Stimulated activated CD4-positive, alpha-beta T cell treated with anti-CD3 and anti-CD28 coated beads, Interleukin-1b, Interleukin-23, amount 100 ng/mL, for 1 hour (primary cell): ENCODE data around the gene SLIT3.

Experiments used
- DNase-seq, 2 donors: peaks; one replicate each; pipeline ENCODE4 v3.0.0-alpha.2; 2020; ENCODE audit warnings: low read depth in 2 of 2

Gene SLIT3

DNA sequence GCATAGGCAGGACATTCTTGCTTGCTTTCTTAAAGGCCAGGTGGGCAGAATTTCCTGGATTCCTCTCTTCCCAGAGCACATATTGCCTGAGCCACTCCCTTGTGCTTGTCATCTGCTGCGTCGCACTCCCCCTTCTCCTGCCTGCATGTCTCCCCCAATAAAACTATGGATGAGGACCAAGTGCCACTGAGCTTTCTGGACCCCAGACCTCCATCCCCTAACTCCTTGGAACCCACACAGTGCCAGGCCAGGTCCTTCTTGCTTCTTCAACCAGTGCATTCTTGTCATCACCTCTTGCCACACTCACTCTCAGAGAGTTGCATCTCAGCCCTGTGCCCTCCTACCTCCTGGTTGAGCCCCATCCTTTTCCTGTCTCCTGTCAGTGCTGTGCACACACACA, 563.9 kb downstream of the SLIT3 start:
- DNase-seq = no peak

DNA sequence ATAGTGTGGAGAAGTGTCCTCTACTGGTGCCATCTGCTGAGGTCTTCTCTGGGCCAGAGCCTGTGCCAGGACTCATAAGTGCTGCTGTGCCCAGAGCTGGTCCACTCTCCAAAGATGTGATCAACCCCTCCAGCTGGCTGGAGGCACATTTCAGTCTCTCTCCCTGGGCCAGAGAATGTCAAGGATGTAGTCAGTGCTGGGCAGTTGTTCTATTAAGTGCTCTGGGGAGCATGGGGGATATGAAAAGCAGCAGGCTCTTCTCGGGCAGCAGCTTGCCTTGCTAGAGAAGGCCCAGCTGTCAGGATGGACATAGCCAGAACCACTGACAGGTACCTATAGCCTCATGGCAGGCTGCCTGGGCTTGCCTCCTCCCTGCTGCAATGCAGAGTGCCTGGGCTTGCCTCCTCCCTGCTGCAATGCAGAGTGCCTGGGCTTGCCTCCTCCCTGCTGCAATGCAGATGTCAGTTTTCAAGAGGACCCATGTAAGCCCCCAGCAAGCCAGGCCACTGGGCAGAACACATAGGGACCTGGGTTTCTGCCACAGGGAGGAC, 564.6 kb downstream of the SLIT3 start:
- DNase-seq = no peak

DNA sequence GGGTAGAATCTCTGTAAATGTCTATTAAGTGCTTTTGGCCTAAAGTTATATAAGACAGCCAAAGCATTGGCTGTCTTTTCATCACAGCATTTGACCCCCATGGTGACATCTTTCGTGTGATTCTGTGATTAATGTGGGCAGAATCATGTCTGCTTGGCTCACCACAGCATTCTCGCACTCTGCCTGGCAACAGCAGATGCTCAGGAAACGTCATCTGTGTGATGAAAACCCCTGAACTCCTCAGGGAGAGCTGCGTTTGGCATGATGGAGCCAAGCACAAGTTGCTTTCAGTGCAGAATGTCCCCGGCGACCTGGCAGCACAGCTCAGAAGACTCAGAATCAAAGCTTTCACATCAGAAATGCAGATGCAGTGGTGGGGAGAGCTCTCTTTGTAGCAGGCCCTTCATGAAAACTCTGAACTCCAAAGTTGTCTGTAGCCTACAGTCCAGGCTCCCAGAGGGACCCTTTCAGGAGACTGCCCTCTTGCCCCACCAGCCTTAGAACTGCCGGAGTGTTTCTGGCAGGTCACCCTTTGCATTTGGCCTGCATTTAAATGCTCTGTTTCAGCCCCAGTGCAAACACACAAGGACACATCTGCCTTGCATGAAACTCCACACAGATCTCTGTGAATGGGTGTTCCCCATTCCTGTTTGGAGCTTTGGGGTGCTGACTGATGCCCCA, 566.2 kb downstream of the SLIT3 start:
- no peak for DNase-seq

- DNase-seq = no peak
Observed at GRCh38 chr5:168734119-168734518, 566.8 kb downstream of the SLIT3 start.

DNA sequence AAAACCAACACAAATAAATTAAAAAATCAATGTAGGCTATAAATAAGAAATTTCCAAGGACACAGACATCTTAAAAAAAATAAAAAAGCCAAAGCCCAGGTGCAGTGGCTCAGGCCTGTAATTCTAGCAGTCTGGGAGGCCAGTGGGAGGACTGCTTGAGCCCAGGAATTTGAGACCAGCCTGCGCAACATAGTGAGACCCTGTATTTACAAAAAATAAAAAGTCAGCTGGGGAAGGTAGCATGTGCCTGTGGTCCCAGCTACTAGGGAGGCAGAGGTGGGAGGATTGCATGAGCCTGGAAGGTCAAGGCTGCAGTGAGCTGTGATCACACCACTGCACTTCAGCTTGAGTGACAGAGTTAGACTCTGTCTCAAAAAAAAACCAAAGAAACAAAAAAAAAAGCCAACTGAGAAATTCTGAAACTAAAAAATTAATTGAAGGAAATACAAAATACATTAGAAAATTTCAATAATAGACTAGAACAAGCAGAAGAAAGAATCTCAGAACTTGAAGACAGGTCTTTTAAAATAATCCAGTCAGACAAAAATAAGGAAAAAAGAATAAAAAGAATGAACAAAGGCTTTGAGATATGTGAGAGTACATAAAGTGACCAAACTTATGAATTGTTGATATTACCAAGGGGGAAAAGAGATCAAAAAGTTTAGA, 572.3 kb downstream of the SLIT3 start:
- no peak for DNase-seq

- no peak for DNase-seq
Observed at GRCh38 chr5:168727547-168727946, 573.4 kb downstream of the SLIT3 start.

DNA sequence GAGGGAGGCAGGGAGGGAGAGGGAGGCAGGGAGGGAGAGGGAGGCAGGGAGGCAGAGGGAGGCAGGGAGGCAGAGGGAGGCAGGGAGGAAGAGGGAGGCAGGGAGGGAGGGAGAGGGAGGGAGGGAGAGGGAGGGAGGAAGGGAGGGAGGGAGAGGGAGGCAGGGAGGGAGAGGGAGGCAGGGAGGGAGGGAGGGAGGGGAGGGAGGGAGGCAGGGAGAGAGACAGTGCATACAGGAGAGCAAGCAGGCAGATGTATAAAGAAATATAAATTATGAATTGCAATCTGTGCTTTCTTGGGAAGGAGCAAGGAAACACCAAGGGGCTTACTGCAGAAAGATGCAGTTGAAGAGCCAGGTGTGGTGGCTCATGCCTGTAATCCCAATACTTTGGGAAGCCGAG, 574.6 kb downstream of the SLIT3 start:
- DNase-seq = no peak

GRCh38 chr5:168724227-168724626, 576.7 kb downstream of the SLIT3 start:
- DNase-seq = no peak

DNA sequence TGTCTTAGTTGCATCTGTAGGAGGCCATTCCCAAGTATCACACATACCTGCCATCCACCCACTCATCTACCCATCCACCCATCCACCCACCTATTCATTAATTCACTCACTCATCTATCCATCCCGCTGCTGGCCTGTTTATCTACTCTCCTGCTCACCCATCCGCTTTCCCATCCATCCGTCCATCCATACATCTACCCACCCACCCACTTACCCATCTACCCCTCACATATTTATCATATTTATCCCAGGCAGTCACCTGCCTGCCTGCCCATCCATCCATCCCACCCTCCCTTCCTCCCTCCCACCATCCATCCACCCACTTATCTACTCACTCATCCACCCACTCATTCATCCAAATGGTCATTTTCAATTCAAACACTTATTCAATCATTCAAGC, 577.9 kb downstream of the SLIT3 start:
- no peak for DNase-seq

DNA sequence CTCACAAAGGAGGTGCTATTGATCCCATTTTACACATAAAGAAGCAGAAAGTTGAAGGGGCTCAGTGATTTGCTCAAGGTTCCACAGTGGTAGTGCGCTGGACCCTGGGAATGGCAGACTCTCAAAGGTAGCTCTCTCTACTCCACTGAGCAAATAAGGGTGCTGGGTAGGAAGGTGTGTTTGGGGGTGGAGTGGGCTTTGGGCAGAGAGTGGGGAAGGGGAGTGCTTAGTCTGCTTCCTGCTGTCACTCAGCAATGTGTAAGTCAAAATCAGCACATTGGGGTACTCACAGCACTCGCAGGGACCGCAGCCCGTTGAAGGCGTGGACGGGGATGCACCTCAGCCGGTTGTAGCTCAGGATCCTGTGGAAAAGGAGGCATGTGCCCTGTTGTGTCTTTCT, 579.0 kb downstream of the SLIT3 start:
- no peak for DNase-seq

DNA sequence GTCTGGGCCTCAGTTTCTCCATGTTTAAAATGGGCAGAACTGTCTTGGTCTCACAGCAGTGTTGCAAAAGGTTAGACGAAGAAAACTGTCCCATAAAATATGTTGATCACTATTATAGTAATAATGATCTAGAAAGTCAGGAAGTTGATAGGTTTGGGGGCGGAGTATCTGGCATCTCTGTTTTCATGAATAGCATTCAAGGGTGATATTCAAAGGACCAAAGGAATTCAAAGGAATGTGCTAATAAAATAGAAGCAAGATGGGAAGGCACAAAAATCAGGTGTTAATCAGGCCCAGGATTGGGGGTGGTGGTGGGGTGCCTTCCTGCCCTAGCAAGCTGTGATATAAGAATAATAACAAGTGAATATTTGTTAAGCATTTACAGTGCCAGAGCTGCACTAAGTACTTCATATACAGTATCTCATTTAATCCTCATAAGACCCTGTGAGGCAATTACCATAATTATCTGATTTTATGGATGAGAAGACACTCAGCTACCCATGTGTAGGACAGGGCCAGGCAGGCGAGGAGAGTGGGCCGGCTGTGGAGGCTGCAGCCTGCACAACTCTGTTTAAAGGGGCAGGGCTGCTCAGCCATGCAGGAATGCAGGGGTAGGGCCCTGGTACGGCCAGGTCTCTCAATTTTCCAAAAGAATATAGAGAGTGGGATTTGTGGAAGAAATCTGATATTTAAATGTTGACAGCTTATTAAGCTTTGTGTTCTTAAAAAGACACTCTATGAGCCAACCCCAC, 579.8 kb downstream of the SLIT3 start:
- no peak for DNase-seq

DNA sequence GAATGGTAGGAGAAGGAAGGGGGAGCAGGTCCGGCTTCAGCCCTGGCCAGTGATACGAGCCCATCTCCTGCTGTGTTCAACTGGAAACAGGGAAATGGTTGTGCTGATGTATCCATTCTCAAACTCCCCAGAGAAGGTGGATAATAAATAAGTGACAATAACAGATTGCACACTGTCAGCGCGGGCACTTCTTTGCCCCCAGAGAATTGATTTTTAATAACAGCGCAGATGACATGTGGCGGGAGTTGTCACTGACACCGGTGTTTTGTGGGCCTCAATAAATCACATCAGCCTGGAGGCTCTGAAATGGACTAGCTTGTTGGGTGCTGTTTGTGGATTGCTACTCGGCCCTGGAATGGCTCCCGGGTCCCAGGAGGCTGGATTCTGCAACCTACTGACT, 580.4 kb downstream of the SLIT3 start:
- DNase-seq = no peak

GRCh38 chr5:168714046-168714445, 586.9 kb downstream of the SLIT3 start:
- DNase-seq = no peak

- DNase-seq = no peak
Observed at GRCh38 chr5:168713051-168713450, 587.9 kb downstream of the SLIT3 start.

- DNase-seq = no peak
Observed at GRCh38 chr5:168712280-168712924, 588.5 kb downstream of the SLIT3 start.

DNA sequence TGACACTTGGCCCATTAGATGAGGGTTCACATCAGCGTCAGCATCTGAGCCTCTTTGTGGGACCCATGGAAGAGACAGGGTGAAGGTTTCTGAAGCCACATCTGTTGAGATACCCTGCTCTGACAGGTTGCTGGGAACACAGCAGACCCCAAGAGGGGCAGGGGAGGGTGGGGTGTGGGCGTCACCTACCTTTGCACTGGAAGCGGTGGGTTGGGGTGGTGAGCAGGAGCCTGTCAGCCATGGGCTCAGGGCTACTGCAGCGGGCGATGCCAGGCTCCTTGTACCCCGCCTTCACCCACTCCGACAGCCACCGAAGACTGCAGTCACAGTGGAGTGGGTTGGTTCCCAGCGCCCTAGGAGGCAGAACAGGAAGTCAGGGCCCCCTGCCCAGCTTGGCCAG, 590.2 kb downstream of the SLIT3 start:
- no peak for DNase-seq

GRCh38 chr5:168707716-168708695, 592.9 kb downstream of the SLIT3 start:
- DNase-seq = no peak

DNA sequence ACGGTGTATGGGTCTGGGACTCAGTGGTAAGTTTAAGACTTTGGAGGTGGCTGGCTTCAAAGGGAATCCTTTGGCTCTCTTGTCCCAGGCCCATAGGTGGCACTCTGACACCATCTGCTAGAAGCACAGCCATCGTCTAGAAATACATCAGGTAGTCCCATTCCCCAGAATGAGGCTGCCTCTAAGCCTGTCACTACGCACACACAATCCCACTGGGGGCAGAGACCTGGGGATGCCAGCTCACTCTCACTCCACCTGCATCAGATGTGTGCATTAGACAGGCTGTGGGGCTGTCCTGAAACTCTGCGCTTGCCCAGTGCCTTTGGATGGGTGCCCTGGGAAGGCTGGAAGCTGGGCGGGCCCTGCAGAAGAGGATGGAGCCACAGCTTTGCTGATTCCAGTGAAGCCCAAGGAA, 594.3 kb downstream of the SLIT3 start:
- DNase-seq = no peak

DNA sequence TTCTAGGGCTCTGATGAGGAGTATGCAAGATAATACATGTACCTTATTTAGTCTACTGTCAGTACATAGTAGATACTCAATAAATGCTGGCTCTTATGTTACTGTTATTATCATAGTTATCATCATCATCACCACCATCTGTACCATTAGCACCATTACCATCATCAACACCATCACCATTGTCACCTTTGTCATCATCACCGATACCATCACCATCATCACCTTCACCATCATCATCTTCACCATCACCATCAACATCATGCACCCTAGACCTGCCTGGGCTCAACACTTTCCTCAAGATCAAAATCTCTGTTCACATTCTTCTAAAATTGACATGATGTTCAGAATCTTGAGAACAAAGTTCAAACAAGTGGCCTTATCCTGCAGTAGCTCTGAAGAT, 595.6 kb downstream of the SLIT3 start:
- DNase-seq = no peak

DNA sequence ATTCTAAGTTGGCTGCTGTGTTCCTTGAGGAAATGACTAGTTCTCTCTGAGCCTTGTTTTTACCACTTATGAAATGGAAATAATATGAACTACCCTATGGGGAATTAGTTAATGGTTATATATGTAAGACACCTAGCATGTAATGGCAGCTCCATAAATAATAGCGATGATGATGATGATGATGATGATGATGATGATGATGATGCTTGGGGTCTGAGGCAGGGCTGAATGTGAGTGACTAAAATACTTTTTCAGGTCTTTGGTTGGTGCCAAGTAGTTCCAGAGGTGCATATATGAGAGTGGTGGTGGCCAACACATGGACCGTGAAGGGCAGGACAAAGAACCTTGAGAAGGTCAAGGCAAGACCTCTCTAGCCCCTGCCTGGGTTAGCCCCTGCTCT, 598.4 kb downstream of the SLIT3 start:
- no peak for DNase-seq

DNA sequence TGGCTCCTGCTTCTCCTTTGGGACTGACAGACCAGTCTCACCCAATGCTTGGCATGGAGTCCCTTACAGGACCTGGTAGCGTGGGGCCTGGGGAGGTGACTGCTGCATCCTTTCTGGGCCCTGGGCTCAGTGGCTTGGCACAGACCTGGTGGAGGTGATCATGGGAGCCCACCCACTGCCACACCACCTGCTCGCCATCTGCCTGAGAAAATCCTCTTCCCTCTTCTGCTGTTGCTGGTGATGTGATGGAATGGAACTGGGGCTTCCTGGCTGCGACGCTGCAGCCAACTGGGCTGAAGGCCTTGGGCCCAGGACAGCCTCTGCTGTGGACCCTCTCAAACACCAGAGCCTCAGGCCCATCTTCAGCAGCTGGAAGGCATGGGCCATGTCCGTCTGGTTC, 599.3 kb downstream of the SLIT3 start:
- DNase-seq = no peak
